GM08714 (cell line): Measurements from ENCODE around the gene RHOH.

ENCODE experiments used
- H3K4me3 ChIP-seq: fragments of 200-500 bp; sonication (Bioruptor generic); 2 replicates; pipeline ENCODE4 v1.5.1; 2014; ENCODE audit warnings: mild to moderate bottlenecking, low read length, inconsistent platforms
- ZNF274 ChIP-seq: IDR thresholded peaks from 2 replicates; pipeline ENCODE4 v1.6.1; 2012; ENCODE audit warnings: mild to moderate bottlenecking, low read depth, low read length

Gene RHOH

DNA sequence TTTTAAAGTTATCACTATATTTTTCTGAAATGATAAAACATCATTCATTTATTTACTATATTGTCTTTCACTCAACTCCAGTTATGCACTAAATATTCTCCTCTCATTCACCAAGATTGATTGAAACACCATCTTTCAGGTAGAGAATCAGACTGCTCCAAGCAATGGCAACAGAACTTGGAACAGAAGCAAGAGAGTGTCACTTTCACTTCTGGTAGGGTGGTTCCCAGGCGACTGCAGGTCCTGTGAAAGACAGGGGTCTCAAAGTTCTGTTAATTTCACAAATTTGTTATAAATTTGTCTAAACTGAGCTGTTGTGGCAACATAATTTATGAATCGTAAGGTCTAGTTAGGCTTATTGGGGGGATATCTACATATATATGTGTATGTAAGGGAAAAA, 47.8 kb downstream of the RHOH start:
- H3K4me3 ChIP-seq = no peak overlapping the region
- TF ChIP-seq ZNF274 = no peak

DNA sequence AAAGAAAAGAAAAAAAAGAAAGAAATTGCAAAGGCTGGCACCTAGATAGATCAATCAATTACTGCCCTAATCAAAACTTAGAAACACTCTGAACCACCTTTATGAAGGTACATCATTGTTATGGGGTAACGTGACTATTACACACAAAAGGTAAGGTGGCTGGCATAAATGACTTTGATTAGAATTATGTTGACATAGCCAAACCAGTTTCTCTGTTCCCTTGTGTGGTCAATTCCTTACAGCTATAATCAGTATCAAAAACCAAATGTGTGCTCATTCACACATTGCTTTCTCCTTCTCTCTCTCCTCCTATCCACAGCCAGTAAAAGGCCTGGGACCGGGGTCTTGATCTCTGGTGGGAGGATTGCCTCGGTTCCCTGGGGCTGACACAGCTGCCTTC, 48.7 kb downstream of the RHOH start:
- no peak for TF ChIP-seq ZNF274
- H3K4me3 ChIP-seq = no peak overlapping the region

DNA sequence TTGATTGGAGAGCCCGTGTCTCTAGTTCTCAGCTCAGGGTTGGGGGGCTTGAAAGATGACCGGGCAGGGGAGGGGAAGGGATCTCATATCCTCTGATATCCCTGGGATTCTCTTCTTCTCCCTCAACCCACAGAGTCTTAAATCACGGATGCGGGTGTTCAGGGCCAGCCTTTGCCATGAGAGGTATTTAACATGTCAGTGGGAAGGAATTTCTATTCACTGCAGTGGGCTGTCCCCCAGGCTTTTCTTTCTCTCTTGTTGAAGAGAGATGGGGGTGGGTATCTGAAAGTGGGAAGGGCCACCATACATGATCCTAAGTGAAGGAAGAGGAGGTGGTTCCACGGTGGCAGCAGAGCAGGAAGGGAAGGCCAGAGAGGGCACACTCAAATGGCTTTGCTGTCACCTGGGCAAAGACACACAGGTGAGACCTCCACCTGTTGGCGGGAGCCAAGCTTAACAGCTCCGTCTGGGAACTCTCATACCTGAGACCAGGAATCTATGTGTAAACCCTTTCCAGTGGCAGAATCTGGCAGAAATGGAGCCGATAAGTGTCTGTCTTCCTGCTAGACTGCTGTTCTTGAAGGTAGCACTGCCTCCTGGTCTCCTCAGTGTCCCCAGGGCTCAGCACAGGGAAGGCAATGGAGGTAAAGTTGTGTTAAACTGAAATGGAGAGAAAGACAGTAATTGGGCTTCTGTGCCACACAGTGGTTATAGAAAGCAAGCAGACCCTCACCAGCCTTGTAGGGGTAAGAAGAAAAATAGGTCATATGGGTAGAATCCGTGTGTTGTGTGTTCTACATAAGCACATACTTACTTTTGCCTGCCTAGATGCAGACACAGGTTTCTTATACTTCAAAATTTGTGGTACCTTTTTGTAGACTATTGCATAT, 49.4 kb downstream of the RHOH start:
- no peak for TF ChIP-seq ZNF274
- no peak overlapping the region for H3K4me3 ChIP-seq

DNA sequence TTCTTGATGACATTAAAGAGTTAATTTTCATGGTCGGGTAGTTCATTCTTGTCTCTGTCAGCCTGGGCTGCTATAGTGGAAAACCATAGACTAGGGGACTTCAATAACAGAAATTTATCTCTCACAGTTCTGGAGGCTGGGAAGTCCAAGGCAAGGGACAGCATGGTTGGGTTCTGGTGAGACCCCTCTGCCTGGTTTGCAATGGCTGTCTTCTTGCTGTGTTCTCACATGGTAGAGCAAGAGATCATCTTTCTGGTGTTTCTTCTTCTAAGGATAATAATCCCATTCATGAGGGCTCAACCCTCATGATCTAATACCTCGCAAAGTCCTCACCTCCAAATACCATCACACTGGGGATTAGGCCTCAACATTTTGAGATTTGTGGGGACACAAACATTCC, 50.1 kb downstream of the RHOH start:
- TF ChIP-seq ZNF274 = no peak
- H3K4me3 ChIP-seq = no peak overlapping the region

DNA sequence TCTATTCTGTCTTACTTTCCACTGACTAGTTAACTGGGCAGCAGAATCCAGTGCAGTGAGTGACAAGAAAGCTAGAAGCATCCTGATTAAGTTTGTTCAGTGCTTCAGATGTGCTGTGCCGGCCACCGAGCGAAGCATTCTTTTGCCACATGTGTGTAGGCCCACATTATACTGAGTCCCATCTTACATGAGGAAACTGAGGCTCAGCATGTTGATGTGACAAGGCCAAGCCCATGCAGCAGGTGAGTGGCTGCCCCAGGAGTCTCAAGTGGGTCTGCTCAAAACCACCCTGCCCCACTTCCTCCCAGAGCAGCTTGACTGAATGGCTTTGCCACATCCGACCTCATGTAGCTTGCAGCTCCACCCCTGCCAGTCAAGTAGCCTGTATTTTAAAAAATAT, 50.5 kb downstream of the RHOH start:
- no peak overlapping the region for H3K4me3 ChIP-seq
- TF ChIP-seq ZNF274 = no peak

DNA sequence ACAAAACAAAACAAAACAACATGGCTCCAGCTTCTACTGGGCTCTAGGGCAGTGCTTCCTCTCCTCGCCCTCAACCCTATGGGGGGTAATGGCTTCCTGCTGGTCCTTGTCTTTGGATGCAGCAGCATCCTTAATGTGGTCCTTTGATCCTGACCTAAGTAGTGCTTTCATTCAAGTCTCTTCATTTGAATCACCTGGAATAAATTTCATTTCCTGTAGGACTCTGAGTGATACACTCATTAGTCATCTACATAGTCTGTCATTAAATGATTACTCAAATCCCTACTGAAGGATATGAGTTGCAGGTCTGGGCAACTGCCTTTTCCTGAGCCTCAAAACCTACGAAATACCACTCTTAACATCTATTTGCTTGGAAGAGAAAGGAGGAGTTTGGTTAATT, 54.5 kb downstream of the RHOH start:
- no peak for TF ChIP-seq ZNF274
- no peak overlapping the region for H3K4me3 ChIP-seq

DNA sequence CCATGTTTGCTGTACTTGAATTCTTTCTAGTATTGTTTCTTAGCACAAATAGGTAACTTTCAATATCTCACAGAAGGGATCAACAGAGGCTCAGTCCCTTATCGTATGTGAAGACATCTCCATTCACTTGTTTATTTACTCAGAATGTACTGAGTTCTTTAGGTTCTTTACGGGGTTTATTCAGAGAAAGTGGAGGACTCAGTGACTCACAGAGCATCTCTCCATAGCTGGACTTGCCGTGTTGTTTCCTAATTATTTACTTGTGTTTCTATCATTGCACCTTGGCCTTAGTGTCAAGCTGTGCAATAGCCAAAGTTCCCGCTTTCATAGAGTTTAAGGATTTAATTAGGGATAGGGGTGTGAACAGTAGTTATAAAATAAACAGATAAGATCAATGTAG, 57.1 kb downstream of the RHOH start:
- TF ChIP-seq ZNF274 = no peak
- H3K4me3 ChIP-seq = no peak overlapping the region

DNA sequence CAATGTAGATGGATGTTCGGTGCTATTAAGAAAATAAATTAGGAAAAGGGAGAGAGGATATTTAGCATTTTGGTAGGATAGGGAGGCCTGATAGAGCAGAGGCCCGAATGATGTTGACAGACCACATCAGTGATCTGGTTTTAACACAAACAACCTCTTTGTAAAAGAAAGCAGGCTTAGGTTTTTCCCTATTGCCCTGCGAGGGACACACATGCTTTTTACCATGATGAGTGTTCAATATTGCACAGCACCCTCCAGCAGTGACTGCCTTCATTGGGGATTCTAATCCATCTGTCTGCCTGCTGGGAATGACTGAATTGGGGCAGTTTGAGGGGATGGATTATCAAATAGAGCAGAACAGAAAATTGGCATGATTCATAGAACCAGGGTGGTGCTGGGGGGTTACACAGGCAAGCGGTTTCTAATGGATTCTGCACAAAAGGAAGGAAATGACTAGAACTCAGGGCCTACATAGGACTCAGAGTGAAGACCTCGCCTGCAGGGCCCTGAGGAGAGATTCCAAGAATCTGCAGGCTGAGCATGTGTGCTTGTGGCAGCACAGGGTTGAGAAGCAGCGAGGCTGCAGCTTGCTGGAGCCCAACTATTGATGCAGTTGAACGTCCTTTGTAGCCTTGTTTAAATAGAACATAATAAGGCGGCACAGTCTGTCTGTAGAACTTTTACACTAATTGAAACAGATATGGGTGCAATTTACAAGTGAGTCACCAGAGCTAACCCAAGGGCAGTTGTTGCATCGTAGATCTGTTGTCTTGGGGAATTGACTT, 58.0 kb downstream of the RHOH start:
- TF ChIP-seq ZNF274 = no peak

DNA sequence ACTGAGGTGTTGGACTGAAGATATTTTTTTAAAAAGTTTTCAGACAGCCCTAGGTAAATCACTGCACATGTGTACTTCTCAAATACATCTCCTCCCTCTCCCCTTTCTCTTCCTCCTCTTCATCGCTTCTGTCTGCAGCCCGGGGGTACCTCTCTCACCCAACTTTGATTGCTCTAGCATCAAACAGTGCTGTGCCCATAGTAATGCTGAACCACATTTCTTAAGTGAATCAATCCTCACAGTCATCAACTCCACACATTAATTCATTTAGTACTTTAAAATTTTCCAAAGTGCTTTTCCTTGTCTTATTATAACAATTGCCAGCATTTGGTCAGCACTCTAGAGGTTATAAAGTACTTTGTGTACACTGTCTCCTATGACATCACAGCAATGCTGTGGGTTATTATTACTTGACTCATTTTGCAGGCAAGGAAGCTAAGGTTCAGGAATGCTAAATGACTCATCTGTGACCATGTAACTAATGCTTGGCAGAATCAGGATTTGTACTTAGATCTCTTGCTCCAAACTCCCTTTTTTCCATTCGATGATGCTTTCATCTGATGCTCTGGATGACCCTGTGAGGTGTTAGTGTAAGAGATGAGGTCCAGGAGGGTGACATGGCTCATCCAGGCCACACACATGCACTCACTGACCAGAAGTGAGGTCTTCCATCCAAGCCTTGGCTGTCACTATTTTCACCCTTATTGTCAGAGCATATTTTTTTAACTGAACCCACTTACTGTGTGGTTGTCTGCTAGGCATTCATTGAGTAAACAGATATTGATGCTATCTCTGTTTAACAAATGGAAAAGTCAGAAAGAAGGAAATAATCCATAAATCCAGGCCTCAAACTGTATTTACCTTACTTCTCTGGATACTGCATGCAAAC, 58.8 kb downstream of the RHOH start:
- no peak overlapping the region for H3K4me3 ChIP-seq
- no peak for TF ChIP-seq ZNF274

More for the DNA sequence above, 58.0 kb downstream of the RHOH start:
- no peak overlapping the region for H3K4me3 ChIP-seq

DNA sequence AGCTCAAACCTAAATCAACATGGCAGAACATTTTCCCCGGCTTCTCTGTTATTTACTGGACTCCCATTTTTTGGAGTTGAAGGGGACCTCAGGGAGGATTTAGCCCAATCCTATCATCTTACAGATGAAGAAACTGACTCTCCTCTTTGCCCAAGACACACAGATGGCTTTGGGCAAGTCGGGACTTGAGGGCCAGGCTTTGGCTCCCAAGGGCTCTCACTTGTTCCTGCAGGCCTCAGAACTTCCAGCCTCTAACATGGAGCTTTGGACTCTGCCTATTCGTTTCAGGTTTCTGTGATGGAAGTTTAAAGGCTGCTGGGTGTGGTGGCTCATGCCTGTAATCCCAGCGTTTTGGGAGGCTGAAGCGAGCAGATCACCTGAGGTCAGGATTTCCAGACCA, 59.5 kb downstream of the RHOH start:
- H3K4me3 ChIP-seq = no peak overlapping the region
- TF ChIP-seq ZNF274 = no peak

DNA sequence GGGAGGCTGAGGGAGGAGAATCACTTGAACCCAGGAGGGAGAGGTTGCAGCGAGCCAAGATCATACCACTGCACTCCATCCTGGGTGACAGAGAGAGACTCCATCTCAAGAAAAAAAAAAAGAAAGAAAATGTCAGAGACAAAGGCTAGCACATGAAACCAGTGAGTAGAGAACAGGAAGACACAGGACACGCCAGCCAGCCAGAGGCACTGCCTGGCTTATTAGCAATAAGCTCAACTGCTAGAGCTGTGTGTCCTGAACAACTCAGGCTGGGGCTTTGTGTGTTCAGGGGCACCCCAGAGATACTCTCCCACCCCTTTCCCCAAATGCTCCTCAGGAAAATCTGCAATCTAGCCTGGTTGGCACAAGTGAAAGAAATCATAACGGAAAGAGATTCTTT, 60.0 kb downstream of the RHOH start:
- H3K4me3 ChIP-seq = no peak overlapping the region
- no peak for TF ChIP-seq ZNF274

DNA sequence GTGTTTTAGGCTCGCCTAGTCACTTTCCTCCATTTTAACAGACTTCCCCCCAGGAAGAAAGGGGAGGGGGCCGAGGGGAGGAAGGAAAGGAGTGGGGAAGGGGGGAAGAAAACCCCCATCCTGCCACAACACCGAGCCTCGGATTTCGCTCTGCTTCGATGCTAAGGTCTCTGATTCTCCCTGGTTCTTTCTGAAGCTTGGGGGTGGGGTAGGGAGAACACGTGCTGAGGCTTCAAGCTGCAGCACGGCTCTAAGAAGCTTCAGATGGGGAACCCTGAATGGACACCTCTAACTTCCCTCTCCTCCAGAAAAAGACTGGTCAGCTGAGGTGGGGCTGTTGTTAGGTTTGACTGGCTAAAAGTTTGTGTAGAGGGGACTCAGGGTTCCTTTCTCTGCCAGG, 61.8 kb downstream of the RHOH start:
- no peak for TF ChIP-seq ZNF274
- no peak overlapping the region for H3K4me3 ChIP-seq

DNA sequence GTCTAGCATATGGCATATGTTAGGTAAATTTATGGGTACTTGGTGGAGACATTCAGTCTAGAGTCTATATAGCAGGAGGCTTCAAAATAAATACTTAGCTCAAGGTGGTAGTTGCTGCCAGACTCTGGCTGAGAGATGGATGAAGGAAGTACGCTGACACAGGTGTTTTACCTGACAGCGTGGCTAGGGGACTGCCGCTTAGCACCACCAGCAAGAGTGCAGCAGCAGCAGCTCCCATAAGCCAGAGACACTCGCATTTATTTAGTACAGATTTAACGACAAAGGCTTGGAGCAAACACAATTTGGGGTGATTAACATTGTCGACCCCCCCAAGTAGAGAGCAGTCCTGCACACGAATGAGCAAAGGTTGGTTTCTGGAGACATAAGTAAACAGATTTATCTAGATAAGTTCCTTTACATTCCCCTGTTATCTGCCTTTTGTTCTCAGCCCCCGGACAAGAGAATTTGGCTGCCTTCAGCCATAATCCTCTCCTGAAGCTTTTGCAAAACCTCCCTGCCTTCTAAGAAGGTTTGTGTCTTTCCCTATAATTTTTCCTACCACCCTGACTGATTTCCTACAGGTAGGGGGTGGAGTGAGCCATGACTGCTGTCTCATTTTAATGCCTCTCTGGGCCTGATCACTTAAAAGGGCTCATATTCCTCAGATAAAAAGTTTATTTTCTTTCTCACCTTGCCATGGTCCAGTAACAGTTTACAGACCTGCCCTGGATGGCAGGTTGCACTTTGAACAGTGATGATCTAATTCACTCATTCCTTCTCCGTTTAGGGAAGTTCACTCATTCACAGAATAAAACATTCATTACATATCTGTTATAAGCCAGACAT, 64.6 kb downstream of the RHOH start:
- no peak for TF ChIP-seq ZNF274
- H3K4me3 ChIP-seq = no peak overlapping the region
